Activated CD8-positive, alpha-beta memory T cell treated with anti-CD3 and anti-CD28 coated beads, Interleukin-2, amount 10 ng/mL, durations not matched to agents 7 days and 5 days (primary cell): Measurements from ENCODE around the gene C1RL. TPM values are rescaled to one million over a fixed set of nuclear protein-coding genes. Genes with fewer than 3 reads are reported as not detected.
A peak's percentile ranks its signal among the peaks of the same experiment; 100 is the strongest.

Source experiments
- ATAC-seq: fragments of 150-1000 bp; cut with Tn5 transposase; one replicate; pipeline ENCODE4 v1.10.0; 2021; ENCODE audit warnings: moderate library complexity
- CTCF ChIA-PET: fragments of 350-600 bp; sonication (Branson Sonifier 250); formaldehyde crosslinking; loops from one replicate; lab custom pipeline; 2021; ENCODE audit warnings: antibody characterized with exemption; lab: Charles Lee
- DNase-seq: peaks from one replicate; pipeline ENCODE4 v3.0.0-alpha.2; 2020
- H3K27ac Mint-ChIP-seq: one replicate; pipeline ENCODE4 v1.8.0; 2021; ENCODE audit warnings: mild to moderate bottlenecking, mixed read lengths
- H3K27me3 Mint-ChIP-seq: one replicate; pipeline ENCODE4 v1.8.0; 2021; ENCODE audit warnings: mixed read lengths
- H3K36me3 Mint-ChIP-seq: one replicate; pipeline ENCODE4 v1.8.0; 2021; ENCODE audit warnings: mild to moderate bottlenecking, mixed read lengths
- H3K4me1 Mint-ChIP-seq: one replicate; pipeline ENCODE4 v1.8.0; 2021; ENCODE audit warnings: mixed read lengths
- H3K4me3 Mint-ChIP-seq: one replicate; pipeline ENCODE4 v1.8.0; 2021; ENCODE audit warnings: mild to moderate bottlenecking, moderate library complexity, mixed read lengths
- H3K9me3 Mint-ChIP-seq: one replicate; pipeline ENCODE4 v1.8.0; 2022; ENCODE audit warnings: low read depth, mixed read lengths
- total RNA-seq, 2 experiments: library from RNA; stranded (reverse); gene quantifications; one replicate each; pipeline ENCODE4 v1.2.3, GENCODE V29; 2021

The C1RL gene
- total RNA-seq, 2 experiments from 2014 or later = 21.8 to 27.4 TPM

- ATAC-seq = peak; percentile 76
- CTCF ChIA-PET = interaction anchor here (0.6 to 1.6 kb wide), 9 partner anchors 17 to 124 kb away, joined by 3 to 6 read pairs (median 3); partner anchors contain the start of gene C1RL
- Mint-ChIP-seq H3K27me3 (no peaks in the 10 kb centered on the region), H3K27ac (peak within 1 kb of the TSS; percentile 84), H3K9me3 (no peaks in the 10 kb centered on the region), H3K4me3 (peak within 1 kb of the TSS; percentile 72), H3K4me1 (peaks cover 6% of the 10 kb centered on the region), H3K36me3 (no peaks in the 10 kb centered on the region)
- peak; percentile 78 for DNase-seq
These were observed 16.6 kb downstream of the C1RL start, which contains the start of gene C1R for GRCh38 chr12:7092229-7092985. Gene C1R, minus strand, starts transcription at chr12:7092445. Its CDS starts 57 bp downstream, at chr12:7092388.

DNA sequence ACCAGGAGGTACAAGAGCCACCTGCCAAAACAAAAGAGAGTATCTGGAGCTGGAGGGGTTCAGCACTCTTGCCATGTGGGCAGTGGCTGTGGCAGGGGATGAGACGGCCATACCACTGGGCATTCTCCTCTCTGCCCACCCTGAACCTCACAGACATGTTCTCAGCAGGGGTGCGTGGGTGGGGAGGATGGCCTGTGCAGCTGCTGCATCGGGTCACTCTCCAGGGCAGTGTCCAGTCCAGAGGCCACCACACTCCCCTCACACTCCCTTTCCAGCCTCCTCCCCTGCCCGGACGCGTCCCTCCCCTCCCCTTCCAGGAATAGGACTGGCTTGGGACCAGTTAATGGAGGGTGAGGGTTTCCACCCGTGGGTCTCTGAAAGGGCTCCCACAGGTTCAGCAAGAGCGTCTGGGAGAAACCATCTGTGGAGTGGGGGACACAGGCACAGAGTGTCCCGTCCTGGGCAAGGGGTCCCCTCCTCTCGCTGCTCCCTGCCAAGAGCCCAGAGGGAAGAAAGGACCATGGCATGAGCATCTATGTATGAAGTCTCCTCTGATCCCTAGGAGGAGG lies 17.3 kb downstream of the C1RL start:
- CTCF ChIA-PET = interaction anchor here (0.5 to 2.1 kb wide), 9 partner anchors 11 to 220 kb away, joined by 3 to 7 read pairs (median 3); partner anchors contain the start of gene C1RL
- Mint-ChIP-seq H3K27ac (peak overlapping the region; percentile 84), H3K4me1 (peaks cover 6% of the 10 kb centered on the region), H3K36me3 (no peaks in the 10 kb centered on the region), H3K4me3 (peak overlapping the region; percentile 72), H3K9me3 (no peaks in the 10 kb centered on the region), H3K27me3 (no peaks in the 10 kb centered on the region)
- DNase-seq (no peak), ATAC-seq (no peak)

DNA sequence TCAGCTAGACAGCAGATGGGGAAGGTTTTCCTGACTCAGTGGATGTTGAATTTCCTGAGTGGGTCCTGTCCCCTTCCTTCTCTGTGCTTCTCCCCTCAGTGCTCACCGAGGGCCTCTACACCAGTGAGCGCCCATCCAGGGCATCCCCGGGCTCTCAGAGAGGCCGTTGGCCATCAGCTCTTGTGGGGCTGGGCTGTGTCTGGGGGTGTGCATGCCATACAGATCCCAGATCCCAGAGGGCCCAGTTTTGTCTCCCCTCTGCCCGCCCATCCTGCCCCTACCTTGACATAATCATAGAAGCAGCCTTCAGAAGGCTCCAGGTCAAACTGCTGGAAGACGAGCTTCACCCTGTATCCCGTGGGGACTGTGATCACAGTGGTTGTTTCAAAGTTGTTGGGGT lies 17.8 kb downstream of the C1RL start:
- Mint-ChIP-seq H3K27me3 (no peaks in the 10 kb centered on the region), H3K4me3 (no peak overlapping the region), H3K36me3 (no peaks in the 10 kb centered on the region), H3K4me1 (peaks cover 6% of the 10 kb centered on the region), H3K9me3 (no peaks in the 10 kb centered on the region), H3K27ac (no peak overlapping the region)
- ATAC-seq = no peak
- CTCF ChIA-PET = interaction anchor here (0.5 to 2.1 kb wide), 6 partner anchors 10 to 219 kb away, joined by 3 to 7 read pairs (median 3); no protein-coding TSS in a partner anchor
- DNase-seq = no peak

- DNase-seq (no peak), ATAC-seq (no peak)
- no peaks in the 10 kb centered on the region for H3K36me3 Mint-ChIP-seq
- peaks cover 6% of the 10 kb centered on the region for H3K4me1 Mint-ChIP-seq
- no peak overlapping the region for H3K27ac Mint-ChIP-seq
- H3K27me3 Mint-ChIP-seq = no peaks in the 10 kb centered on the region
- no peak overlapping the region for H3K4me3 Mint-ChIP-seq
- CTCF ChIA-PET = interaction anchor here (1.3 to 2.1 kb wide), 5 partner anchors 18 to 218 kb away, joined by 3 to 9 read pairs (median 6); partner anchors contain the start of gene C1RL
- no peaks in the 10 kb centered on the region for H3K9me3 Mint-ChIP-seq
These were observed 18.6 kb downstream of the C1RL start for GRCh38 chr12:7090222-7090998.

- CTCF ChIA-PET = interaction anchor here (1.3 to 2.5 kb wide), 3 partner anchors 15 to 19 kb away, joined by 3 to 9 read pairs (median 8); partner anchors contain the start of gene C1RL
- Mint-ChIP-seq H3K27ac (no peak overlapping the region), H3K4me3 (no peak overlapping the region), H3K9me3 (no peaks in the 10 kb centered on the region), H3K4me1 (peaks cover 6% of the 10 kb centered on the region), H3K36me3 (no peaks in the 10 kb centered on the region), H3K27me3 (no peaks in the 10 kb centered on the region)
- ATAC-seq (no peak), DNase-seq (no peak)
These were observed 19.7 kb downstream of the C1RL start for GRCh38 chr12:7089196-7089871.

GRCh38 chr12:7083125-7083524 lies 25.9 kb downstream of the C1RL start:
- peaks cover 2% of the 10 kb centered on the region for H3K27me3 Mint-ChIP-seq
- H3K4me1 Mint-ChIP-seq = no peaks in the 10 kb centered on the region
- ATAC-seq (no peak), DNase-seq (no peak)
- CTCF ChIA-PET = interaction anchor here (1.0 kb wide), 1 partner anchor 38 kb away, joined by 3 read pairs; no protein-coding TSS in a partner anchor
- H3K4me3 Mint-ChIP-seq = no peak overlapping the region
- peaks cover 5% of the 10 kb centered on the region for H3K9me3 Mint-ChIP-seq
- peaks cover 5% of the 10 kb centered on the region for H3K36me3 Mint-ChIP-seq
- H3K27ac Mint-ChIP-seq = no peak overlapping the region

GRCh38 chr12:7081037-7081436 lies 28.0 kb downstream of the C1RL start:
- DNase-seq (no peak), ATAC-seq (no peak)
- Mint-ChIP-seq H3K4me1 (no peaks in the 10 kb centered on the region), H3K27me3 (peaks cover 4% of the 10 kb centered on the region), H3K36me3 (peaks cover 5% of the 10 kb centered on the region), H3K9me3 (peaks cover 5% of the 10 kb centered on the region), H3K27ac (no peak overlapping the region), H3K4me3 (no peak overlapping the region)
- CTCF ChIA-PET = interaction anchor here (1.1 kb wide), 1 partner anchor 10 kb away, joined by 3 read pairs; no protein-coding TSS in a partner anchor

DNA sequence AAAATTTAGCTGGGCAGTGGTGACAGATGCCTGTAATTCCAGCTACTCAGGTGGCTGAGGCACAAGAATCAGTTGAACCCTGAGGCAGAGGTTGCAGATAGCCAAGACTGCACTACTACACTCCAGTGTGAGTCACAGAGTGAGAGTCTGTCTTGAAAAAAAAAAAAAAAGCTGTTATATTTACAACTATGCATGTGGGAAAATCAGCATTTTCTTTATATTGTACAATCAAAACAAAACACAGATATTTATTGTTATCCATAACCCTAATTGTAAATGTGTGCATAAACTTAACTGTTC lies 29.2 kb downstream of the C1RL start:
- Mint-ChIP-seq H3K27me3 (peaks cover 4% of the 10 kb centered on the region), H3K27ac (no peak overlapping the region), H3K36me3 (peaks cover 5% of the 10 kb centered on the region), H3K4me3 (no peak overlapping the region), H3K4me1 (peaks cover 9% of the 10 kb centered on the region), H3K9me3 (peaks cover 5% of the 10 kb centered on the region)
- CTCF ChIA-PET = interaction anchor here (1.0 kb wide), 1 partner anchor 11 kb away, joined by 3 read pairs; no protein-coding TSS in a partner anchor
- no peak for ATAC-seq
- no peak for DNase-seq

DNA sequence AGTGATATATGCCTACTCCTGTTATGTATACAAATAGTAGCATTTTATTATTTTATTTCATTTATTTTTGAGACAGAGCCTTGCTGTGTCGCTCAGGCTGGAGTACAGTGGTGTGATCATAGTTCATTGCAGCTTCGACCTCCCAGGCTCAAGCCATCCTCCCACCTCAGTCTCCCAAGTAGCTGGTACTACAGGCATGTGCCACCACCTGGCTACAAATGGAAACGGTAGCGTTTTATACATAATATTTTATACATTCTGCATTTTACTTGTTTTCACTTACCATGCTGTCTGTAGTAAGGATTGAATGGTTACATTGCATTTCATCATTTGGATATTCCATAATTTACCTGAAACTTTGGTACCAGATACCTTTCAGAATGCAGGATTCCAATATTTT lies 30.9 kb downstream of the C1RL start:
- Mint-ChIP-seq H3K4me3 (no peak overlapping the region), H3K4me1 (peaks cover 11% of the 10 kb centered on the region), H3K36me3 (peaks cover 2% of the 10 kb centered on the region), H3K27ac (no peak overlapping the region), H3K9me3 (peaks cover 2% of the 10 kb centered on the region), H3K27me3 (peaks cover 11% of the 10 kb centered on the region)
- CTCF ChIA-PET = no interaction called here
- ATAC-seq = no peak
- no peak for DNase-seq

GRCh38 chr12:7076493-7076892 lies 32.5 kb downstream of the C1RL start:
- CTCF ChIA-PET = interaction anchor here (1.1 to 1.7 kb wide), 5 partner anchors 16 to 132 kb away, joined by 3 to 5 read pairs (median 4); partner anchors contain the start of genes C12orf57, C1R, C1RL and LPCAT3
- Mint-ChIP-seq H3K4me3 (no peak overlapping the region), H3K27ac (no peak overlapping the region), H3K27me3 (peaks cover 18% of the 10 kb centered on the region), H3K36me3 (no peaks in the 10 kb centered on the region), H3K4me1 (peaks cover 11% of the 10 kb centered on the region), H3K9me3 (no peaks in the 10 kb centered on the region)
- DNase-seq (no peak), ATAC-seq (no peak)

- Mint-ChIP-seq H3K27me3 (peaks cover 19% of the 10 kb centered on the region), H3K27ac (no peak overlapping the region), H3K4me3 (no peak overlapping the region), H3K36me3 (no peaks in the 10 kb centered on the region), H3K4me1 (peaks cover 11% of the 10 kb centered on the region), H3K9me3 (no peaks in the 10 kb centered on the region)
- no peak for DNase-seq
- CTCF ChIA-PET = interaction anchor here (1.1 to 1.7 kb wide), 4 partner anchors 17 to 132 kb away, joined by 3 to 5 read pairs (median 4); partner anchors contain the start of genes C12orf57, C1R, C1RL and LPCAT3
- no peak for ATAC-seq
These were observed 33.1 kb downstream of the C1RL start for GRCh38 chr12:7075939-7076338.

DNA sequence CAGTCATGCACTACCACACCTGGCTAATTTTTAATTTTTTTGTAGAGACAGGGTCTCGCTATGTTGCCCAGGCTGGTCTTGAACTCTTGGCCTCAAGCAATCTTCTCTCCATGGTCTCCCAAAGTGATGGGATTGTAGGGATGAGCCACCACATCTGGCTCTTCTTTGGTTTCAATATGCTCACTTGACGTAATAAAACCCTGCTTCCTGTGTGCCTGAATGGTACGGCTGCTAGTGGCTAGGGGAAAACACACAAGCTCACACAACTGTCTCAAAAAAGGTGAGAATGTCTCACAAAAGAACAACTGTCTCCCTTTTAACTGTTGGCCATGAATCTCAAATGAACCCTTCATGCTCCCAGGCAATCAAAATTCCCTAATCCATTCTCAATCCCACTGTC lies 33.5 kb downstream of the C1RL start:
- peaks cover 11% of the 10 kb centered on the region for H3K4me1 Mint-ChIP-seq
- DNase-seq (no peak), ATAC-seq (no peak)
- H3K27me3 Mint-ChIP-seq = peaks cover 23% of the 10 kb centered on the region
- no peaks in the 10 kb centered on the region for H3K36me3 Mint-ChIP-seq
- no peaks in the 10 kb centered on the region for H3K9me3 Mint-ChIP-seq
- CTCF ChIA-PET = interaction anchor here (1.3 to 1.7 kb wide), 3 partner anchors 17 to 131 kb away, joined by 4 to 5 read pairs (median 5); partner anchors contain the start of genes C12orf57, C1R, LPCAT3 and RNU7-1
- no peak overlapping the region for H3K4me3 Mint-ChIP-seq
- H3K27ac Mint-ChIP-seq = no peak overlapping the region
